Panc1 (cell line): ENCODE results near the gene SMIM29. TPM values are rescaled to one million over a fixed set of nuclear protein-coding genes. Genes with fewer than 3 reads are reported as not detected.

ENCODE experiments used
- ATAC-seq: fragments of 200-7000 bp; cut with Tn5 transposase; 2 replicates; pipeline ENCODE4 v1.9.1; 2020; ENCODE audit warnings: mild to moderate bottlenecking, moderate library complexity
- BruUV-seq: library from RNA; stranded (reverse); fragments of 400-500 nt; replicated peaks from 2 replicates; lab custom pipeline; 2021; lab: Mats Ljungman, UMichigan
- CTCF ChIA-PET: fragments of 300-600 bp; sonication (Branson Sonifier 250); formaldehyde crosslinking; loops from one replicate; lab custom pipeline; 2022; ENCODE audit warnings: antibody characterized with exemption; lab: Charles Lee
- POLR2A ChIA-PET: fragments of 300-600 bp; sonication (Branson Sonifier 250); formaldehyde crosslinking; loops from one replicate; lab custom pipeline; 2022; ENCODE audit warnings: antibody characterized with exemption; lab: Charles Lee
- DNase-seq: peaks from one replicate; pipeline ENCODE4 v3.0.0-alpha.2; 2010; ENCODE audit warnings: low read depth, low spot score
- H3K27ac ChIP-seq: 2 replicates; pipeline ENCODE4 v1.5.1; 2011; ENCODE audit warnings: mild to moderate bottlenecking, low read length, inconsistent platforms
- H3K27me3 ChIP-seq: fragments of 200-500 bp; sonication (Bioruptor generic); 2 replicates; pipeline ENCODE4 v1.6.0; 2014; ENCODE audit warnings: low read length, inconsistent platforms; ENCODE audit not compliant: control insufficient read depth, insufficient read depth
- H3K36me3 ChIP-seq: fragments of 200-500 bp; sonication (Bioruptor generic); 2 replicates; pipeline ENCODE4 v1.5.1; 2014; ENCODE audit warnings: inconsistent platforms, mild to moderate bottlenecking, low read length, moderate library complexity; ENCODE audit not compliant: control insufficient read depth, insufficient read depth
- H3K4me1 ChIP-seq: 2 replicates; pipeline ENCODE4 v1.5.1; 2011; ENCODE audit warnings: inconsistent platforms, mild to moderate bottlenecking, low read length, moderate library complexity; ENCODE audit not compliant: control insufficient read depth, insufficient read depth
- H3K4me3 ChIP-seq, 2 experiments: 2 replicates each; pipeline ENCODE4 v1.5.1; 2011 to 2012; ENCODE audit warnings: low read depth in 2 of 2, low read length in 2 of 2, mild to moderate bottlenecking in 2 of 2, inconsistent platforms in 1 of 2, moderate library complexity in 1 of 2
- H3K9me3 ChIP-seq: fragments of 200-500 bp; sonication (Bioruptor generic); 2 replicates; pipeline ENCODE4 v1.5.1; 2014; ENCODE audit warnings: low read depth, mild to moderate bottlenecking, inconsistent platforms, low read length, moderate library complexity; ENCODE audit not compliant: control insufficient read depth, insufficient read depth
- POLR2AphosphoS5 ChIP-seq: IDR thresholded peaks from 2 replicates; pipeline ENCODE4 v1.6.1; 2012; ENCODE audit warnings: mild to moderate bottlenecking, low read depth, low read length, moderate library complexity
- SIN3A ChIP-seq: IDR thresholded peaks from 2 replicates; pipeline ENCODE4 v1.6.1; 2012; ENCODE audit warnings: low read depth, mild to moderate bottlenecking, low read length, moderate library complexity, borderline replicate concordance; ENCODE audit not compliant: insufficient read depth
- TCF7L2 ChIP-seq: IDR thresholded peaks from 2 replicates; pipeline ENCODE4 v1.6.1; 2011; ENCODE audit warnings: mild to moderate bottlenecking, low read depth, low read length, inconsistent platforms
- in situ Hi-C: cut with HindIII; loops from 2 replicates; pipeline ENCODE4 v1.10.0; 2016; ENCODE audit warnings: low sequenced_read_pairs, low pct_unique_long_range_greater_than_20kb
- intact Hi-C: fragments of 100-400 bp; cut with micrococcal nuclease; formaldehyde crosslinking; loops from one replicate; pipeline ENCODE4 v1.10.0; 2022; ENCODE audit not compliant: unreplicated experiment
- total RNA-seq: library from RNA; stranded (reverse); gene quantifications from one replicate; pipeline ENCODE4 v1.2.1, GENCODE V29; 2021; ENCODE audit not compliant: unreplicated experiment
- TF ChIP-seq, protein P1 (sequence below), 2 experiments: IDR thresholded peaks; 2 replicates each; pipeline ENCODE4 v1.6.1; 2011 to 2012; ENCODE audit warnings: low read depth in 2 of 2, control low read depth in 1 of 2, low read length in 1 of 2, mild to moderate bottlenecking in 1 of 2, moderate library complexity in 1 of 2; ENCODE audit not compliant: insufficient read depth in 1 of 2
- TF ChIP-seq, protein P2 (sequence below): fragments of 450-650 bp; IDR thresholded peaks from 2 replicates; pipeline ENCODE4 v1.5.1; 2017; ENCODE audit warnings: mild to moderate bottlenecking

SMIM29 gene
- total RNA-seq, 1 experiment from 2014 or later, result 35.6 TPM

DNA sequence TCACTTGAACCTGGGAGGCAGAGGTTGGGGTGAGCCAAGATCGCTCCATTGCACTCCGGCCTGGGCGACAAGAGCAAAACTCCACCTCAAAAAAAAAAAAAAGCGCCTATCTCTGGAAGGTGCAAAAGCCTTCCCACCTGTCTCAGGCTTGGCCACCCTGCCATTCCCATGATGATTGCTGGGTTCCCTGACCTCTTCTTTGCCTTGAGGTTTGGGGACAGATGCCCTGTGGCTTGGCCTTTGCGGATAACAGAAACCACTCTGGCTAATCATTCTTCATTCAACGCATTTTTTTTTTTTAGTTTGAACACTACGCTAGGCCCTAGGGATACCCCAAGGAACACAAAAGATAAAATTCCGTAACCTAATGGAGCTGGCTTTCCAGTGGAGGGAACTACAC lies 18.9 kb downstream of the SMIM29 start:
- ChIA-PET POLR2A (no interaction called here), CTCF (interaction anchor here (1.6 kb wide), 1 partner anchor 34 kb away, joined by 5 read pairs; no protein-coding TSS in a partner anchor)
- intact Hi-C loops (no loop called here), in situ Hi-C loops (no loop called here)
- no peaks in the 10 kb centered on the region for H3K36me3 ChIP-seq
- no peak overlapping the region for H3K27ac ChIP-seq
- H3K4me1 ChIP-seq, result peaks cover 19% of the 10 kb centered on the region
- H3K9me3 ChIP-seq, result no peaks in the 10 kb centered on the region
- no peak for ATAC-seq
- BruUV-seq, result no TSS peak
- no peak overlapping the region for H3K4me3 ChIP-seq
- TF ChIP-seq, protein P1, sequence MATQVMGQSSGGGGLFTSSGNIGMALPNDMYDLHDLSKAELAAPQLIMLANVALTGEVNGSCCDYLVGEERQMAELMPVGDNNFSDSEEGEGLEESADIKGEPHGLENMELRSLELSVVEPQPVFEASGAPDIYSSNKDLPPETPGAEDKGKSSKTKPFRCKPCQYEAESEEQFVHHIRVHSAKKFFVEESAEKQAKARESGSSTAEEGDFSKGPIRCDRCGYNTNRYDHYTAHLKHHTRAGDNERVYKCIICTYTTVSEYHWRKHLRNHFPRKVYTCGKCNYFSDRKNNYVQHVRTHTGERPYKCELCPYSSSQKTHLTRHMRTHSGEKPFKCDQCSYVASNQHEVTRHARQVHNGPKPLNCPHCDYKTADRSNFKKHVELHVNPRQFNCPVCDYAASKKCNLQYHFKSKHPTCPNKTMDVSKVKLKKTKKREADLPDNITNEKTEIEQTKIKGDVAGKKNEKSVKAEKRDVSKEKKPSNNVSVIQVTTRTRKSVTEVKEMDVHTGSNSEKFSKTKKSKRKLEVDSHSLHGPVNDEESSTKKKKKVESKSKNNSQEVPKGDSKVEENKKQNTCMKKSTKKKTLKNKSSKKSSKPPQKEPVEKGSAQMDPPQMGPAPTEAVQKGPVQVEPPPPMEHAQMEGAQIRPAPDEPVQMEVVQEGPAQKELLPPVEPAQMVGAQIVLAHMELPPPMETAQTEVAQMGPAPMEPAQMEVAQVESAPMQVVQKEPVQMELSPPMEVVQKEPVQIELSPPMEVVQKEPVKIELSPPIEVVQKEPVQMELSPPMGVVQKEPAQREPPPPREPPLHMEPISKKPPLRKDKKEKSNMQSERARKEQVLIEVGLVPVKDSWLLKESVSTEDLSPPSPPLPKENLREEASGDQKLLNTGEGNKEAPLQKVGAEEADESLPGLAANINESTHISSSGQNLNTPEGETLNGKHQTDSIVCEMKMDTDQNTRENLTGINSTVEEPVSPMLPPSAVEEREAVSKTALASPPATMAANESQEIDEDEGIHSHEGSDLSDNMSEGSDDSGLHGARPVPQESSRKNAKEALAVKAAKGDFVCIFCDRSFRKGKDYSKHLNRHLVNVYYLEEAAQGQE (IDR thresholded peaks at IDR 0.05; ENCODE audit: insufficient read depth in 1 of 2, low read depth in 2 of 2, low read length in 1 of 2), result no peak
- no peak for DNase-seq
- H3K27me3 ChIP-seq, result no peaks in the 10 kb centered on the region

DNA sequence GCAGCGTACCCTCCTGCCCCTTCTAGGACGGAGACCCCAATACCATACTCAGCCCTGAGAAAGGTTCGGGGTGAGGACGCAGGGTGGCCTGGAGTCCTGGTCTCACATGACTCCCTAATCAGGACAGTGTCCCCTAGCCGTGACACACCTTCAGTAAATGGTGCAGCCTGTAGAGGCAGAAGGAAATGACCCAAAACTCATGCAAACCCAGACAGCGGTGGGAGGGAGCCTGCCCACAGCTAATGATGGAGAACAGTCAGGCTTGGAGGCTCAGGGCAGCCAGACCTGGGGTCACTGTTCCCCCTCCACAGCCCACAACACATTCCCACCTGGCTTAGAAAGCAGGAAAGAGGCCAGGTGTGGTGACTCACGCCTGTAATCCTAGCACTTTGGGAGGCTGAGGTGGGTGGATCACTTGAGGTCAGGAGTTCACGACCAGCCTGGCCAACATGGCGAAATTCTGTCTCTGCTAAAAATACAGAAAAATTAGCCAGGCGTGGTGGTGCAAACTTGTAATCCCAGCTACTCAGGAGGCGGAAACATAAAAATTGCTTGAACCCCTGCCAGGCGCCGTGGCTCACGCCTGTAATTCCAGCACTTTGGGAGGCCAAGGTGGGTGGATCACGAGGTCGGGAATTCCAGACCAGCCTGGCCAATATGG lies 20.9 kb downstream of the SMIM29 start:
- Histone ChIP-seq H3K27ac (peak overlapping the region; percentile 51; the same call in 1 of the 2 replicates), H3K9me3 (no peaks in the 10 kb centered on the region), H3K36me3 (no peaks in the 10 kb centered on the region), H3K4me1 (peaks cover 30% of the 10 kb centered on the region), H3K27me3 (no peaks in the 10 kb centered on the region), H3K4me3 (no peak overlapping the region)
- in situ Hi-C loops, result no loop called here
- CTCF ChIA-PET, result no interaction called here
- DNase-seq (no peak), ATAC-seq (no peak)
- no TSS peak for BruUV-seq
- intact Hi-C loops, result no loop called here
- TF ChIP-seq POLR2AphosphoS5, result no peak
- no peak for TF ChIP-seq TCF7L2
- TF ChIP-seq, protein P2, sequence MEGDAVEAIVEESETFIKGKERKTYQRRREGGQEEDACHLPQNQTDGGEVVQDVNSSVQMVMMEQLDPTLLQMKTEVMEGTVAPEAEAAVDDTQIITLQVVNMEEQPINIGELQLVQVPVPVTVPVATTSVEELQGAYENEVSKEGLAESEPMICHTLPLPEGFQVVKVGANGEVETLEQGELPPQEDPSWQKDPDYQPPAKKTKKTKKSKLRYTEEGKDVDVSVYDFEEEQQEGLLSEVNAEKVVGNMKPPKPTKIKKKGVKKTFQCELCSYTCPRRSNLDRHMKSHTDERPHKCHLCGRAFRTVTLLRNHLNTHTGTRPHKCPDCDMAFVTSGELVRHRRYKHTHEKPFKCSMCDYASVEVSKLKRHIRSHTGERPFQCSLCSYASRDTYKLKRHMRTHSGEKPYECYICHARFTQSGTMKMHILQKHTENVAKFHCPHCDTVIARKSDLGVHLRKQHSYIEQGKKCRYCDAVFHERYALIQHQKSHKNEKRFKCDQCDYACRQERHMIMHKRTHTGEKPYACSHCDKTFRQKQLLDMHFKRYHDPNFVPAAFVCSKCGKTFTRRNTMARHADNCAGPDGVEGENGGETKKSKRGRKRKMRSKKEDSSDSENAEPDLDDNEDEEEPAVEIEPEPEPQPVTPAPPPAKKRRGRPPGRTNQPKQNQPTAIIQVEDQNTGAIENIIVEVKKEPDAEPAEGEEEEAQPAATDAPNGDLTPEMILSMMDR, result no peak
- TF ChIP-seq, protein P1 (IDR thresholded peaks at IDR 0.05; ENCODE audit: insufficient read depth in 1 of 2, low read depth in 2 of 2, low read length in 1 of 2), result no peak
- TF ChIP-seq SIN3A, result no peak
- POLR2A ChIA-PET, result interaction anchor here (0.6 to 0.7 kb wide), 2 partner anchors 9 to 466 kb away, joined by 3 to 12 read pairs; partner anchors contain the start of gene HMGA1
